ENCODE results near the gene NFILZ. TPM values are rescaled to one million over a fixed set of nuclear protein-coding genes. Genes with fewer than 3 reads are reported as not detected.
A peak's percentile ranks its signal among the peaks of the same experiment; 100 is the strongest.

The NFILZ gene
- total RNA-seq, 1 donor from 2014 or later, result not detected

DNA sequence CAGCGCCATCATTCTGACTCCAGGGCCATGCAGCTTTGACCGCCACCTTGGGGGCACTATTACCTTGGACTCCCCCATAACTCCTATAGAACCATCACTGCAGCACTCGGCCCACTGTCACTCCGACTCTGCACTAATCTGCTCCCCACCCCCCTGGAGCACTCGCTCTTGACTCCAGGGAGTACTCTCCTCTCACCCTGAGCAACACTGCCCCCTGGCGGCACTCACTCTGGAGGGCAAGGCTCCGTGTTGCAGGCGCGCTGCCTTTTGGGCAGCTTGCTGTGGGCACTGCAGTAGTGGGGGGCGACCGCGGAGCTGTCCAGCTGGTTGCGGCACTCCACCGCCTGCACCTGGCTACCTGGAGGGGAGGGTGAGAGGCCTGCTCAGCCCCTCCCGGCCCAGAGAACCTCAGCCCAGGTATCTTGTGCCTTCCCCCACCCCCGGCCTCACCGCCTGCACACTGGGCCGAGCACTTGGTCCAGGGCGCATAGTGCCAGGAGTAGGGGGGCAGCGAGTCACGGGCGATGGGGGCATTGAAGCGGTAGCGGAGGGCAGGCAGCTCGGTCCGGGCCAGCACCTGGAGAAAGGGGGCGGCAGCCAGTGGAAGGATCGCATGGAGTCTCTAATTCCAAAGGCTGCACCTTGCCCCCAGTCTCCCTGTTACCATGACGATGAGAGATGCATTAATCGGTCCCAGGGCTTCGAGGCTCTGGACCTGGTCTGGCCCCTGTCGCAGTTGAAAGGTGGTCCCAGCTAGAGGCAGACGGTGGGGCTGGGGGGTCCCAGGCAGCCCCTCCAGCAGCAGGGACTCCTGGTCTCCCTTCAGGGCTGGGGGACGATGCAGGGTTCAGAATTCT is 44.3 kb upstream of the NFILZ start:
- no peak overlapping the region for H2AFZ ChIP-seq (replicated peaks)
- H3K4me3 ChIP-seq, result no peak overlapping the region
- peaks cover 2% of the 10 kb centered on the region for H3K36me3 Mint-ChIP-seq
- H4K20me1 ChIP-seq (ENCODE audit: low read depth), result no peaks in the 10 kb centered on the region
- H3K9me3 ChIP-seq (ENCODE audit: low read depth), result no peaks in the 10 kb centered on the region
- no peak overlapping the region for H3K9ac ChIP-seq
- H3K36me3 ChIP-seq, result no peaks in the 10 kb centered on the region
- no peak overlapping the region for H3K4me2 ChIP-seq
- no peaks in the 10 kb centered on the region for H3K4me1 Mint-ChIP-seq
- H3K27ac Mint-ChIP-seq, result no peak overlapping the region
- no peaks in the 10 kb centered on the region for H3K79me2 ChIP-seq (ENCODE audit: low read depth)
- H3K4me1 ChIP-seq, result no peaks in the 10 kb centered on the region
- H3K9me3 Mint-ChIP-seq, result no peaks in the 10 kb centered on the region
- H3F3A ChIP-seq (ENCODE audit: low read depth), result peaks cover 2% of the 10 kb centered on the region
- peak; percentile 90 for DNase-seq (ENCODE audit: low spot score)
- no peak for TF ChIP-seq EZH2 (IDR thresholded peaks at IDR 0.05)
- TF ChIP-seq, protein P1, sequence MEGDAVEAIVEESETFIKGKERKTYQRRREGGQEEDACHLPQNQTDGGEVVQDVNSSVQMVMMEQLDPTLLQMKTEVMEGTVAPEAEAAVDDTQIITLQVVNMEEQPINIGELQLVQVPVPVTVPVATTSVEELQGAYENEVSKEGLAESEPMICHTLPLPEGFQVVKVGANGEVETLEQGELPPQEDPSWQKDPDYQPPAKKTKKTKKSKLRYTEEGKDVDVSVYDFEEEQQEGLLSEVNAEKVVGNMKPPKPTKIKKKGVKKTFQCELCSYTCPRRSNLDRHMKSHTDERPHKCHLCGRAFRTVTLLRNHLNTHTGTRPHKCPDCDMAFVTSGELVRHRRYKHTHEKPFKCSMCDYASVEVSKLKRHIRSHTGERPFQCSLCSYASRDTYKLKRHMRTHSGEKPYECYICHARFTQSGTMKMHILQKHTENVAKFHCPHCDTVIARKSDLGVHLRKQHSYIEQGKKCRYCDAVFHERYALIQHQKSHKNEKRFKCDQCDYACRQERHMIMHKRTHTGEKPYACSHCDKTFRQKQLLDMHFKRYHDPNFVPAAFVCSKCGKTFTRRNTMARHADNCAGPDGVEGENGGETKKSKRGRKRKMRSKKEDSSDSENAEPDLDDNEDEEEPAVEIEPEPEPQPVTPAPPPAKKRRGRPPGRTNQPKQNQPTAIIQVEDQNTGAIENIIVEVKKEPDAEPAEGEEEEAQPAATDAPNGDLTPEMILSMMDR (IDR thresholded peaks at IDR 0.05), result peak; percentile 83
- H3K27me3 Mint-ChIP-seq (ENCODE audit: insufficient read depth, low read depth), result peaks cover 17% of the 10 kb centered on the region
- H3K27me3 ChIP-seq, result peaks cover 20% of the 10 kb centered on the region
- no peak overlapping the region for H3K27ac ChIP-seq
- no peak overlapping the region for H3K4me3 Mint-ChIP-seq

- Histone ChIP-seq H4K20me1 (ENCODE audit: low read depth) (no peaks in the 10 kb centered on the region), H3K27ac (no peak overlapping the region), H3K36me3 (no peaks in the 10 kb centered on the region), H2AFZ (replicated peaks) (no peak overlapping the region), H3K27me3 (peaks cover 39% of the 10 kb centered on the region), H3K9ac (no peak overlapping the region), H3K79me2 (ENCODE audit: low read depth) (no peaks in the 10 kb centered on the region), H3F3A (ENCODE audit: low read depth) (peaks cover 10% of the 10 kb centered on the region), H3K4me1 (peaks cover 3% of the 10 kb centered on the region), H3K4me3 (no peak overlapping the region), H3K4me2 (no peak overlapping the region), H3K9me3 (ENCODE audit: low read depth) (no peaks in the 10 kb centered on the region)
- Mint-ChIP-seq H3K36me3 (peaks cover 2% of the 10 kb centered on the region), H3K4me3 (peak overlapping the region; percentile 64), H3K27me3 (ENCODE audit: insufficient read depth, low read depth) (peaks cover 18% of the 10 kb centered on the region), H3K9me3 (peaks cover 6% of the 10 kb centered on the region), H3K27ac (no peak overlapping the region), H3K4me1 (peaks cover 6% of the 10 kb centered on the region)
- TF ChIP-seq EZH2phosphoT487 (IDR thresholded peaks at IDR 0.05), result no peak
- no peak for TF ChIP-seq EZH2 (IDR thresholded peaks at IDR 0.05)
- TF ChIP-seq, protein P1 (IDR thresholded peaks at IDR 0.05), result no peak
- no peak for DNase-seq (ENCODE audit: low spot score)
Measured at GRCh38 chr19:8589177-8589714, 41.2 kb upstream of the NFILZ start.

- peaks cover 33% of the 10 kb centered on the region for H3K27me3 ChIP-seq
- H3K9me3 ChIP-seq (ENCODE audit: low read depth), result no peaks in the 10 kb centered on the region
- H3K27ac Mint-ChIP-seq, result no peak overlapping the region
- H3K9me3 Mint-ChIP-seq, result peaks cover 6% of the 10 kb centered on the region
- H3K4me3 ChIP-seq, result peak overlapping the region; percentile 54
- peaks cover 3% of the 10 kb centered on the region for H3K4me1 ChIP-seq
- peak overlapping the region; percentile 90 for H2AFZ ChIP-seq (replicated peaks)
- peak overlapping the region; percentile 86 for H3K4me3 Mint-ChIP-seq
- no peaks in the 10 kb centered on the region for H3K79me2 ChIP-seq (ENCODE audit: low read depth)
- H4K20me1 ChIP-seq (ENCODE audit: low read depth), result no peaks in the 10 kb centered on the region
- peaks cover 4% of the 10 kb centered on the region for H3K36me3 Mint-ChIP-seq
- no peak overlapping the region for H3K27ac ChIP-seq
- peak overlapping the region; percentile 99 for H3K4me2 ChIP-seq
- DNase-seq (ENCODE audit: low spot score), result peak; percentile 100
- no peak for TF ChIP-seq EZH2phosphoT487 (IDR thresholded peaks at IDR 0.05)
- TF ChIP-seq, protein P1 (IDR thresholded peaks at IDR 0.05), result no peak
- TF ChIP-seq EZH2 (IDR thresholded peaks at IDR 0.05), result no peak
- H3F3A ChIP-seq (ENCODE audit: low read depth), result peaks cover 10% of the 10 kb centered on the region
- peaks cover 6% of the 10 kb centered on the region for H3K4me1 Mint-ChIP-seq
- no peak overlapping the region for H3K9ac ChIP-seq
- peaks cover 16% of the 10 kb centered on the region for H3K27me3 Mint-ChIP-seq (ENCODE audit: insufficient read depth, low read depth)
- H3K36me3 ChIP-seq, result no peaks in the 10 kb centered on the region
Measured at GRCh38 chr19:8592231-8593009, 38.0 kb upstream of the NFILZ start.

All from neural progenitor cell (in vitro differentiated cells).